Measurements from ENCODE around the gene HPD.
A peak's percentile ranks its signal among the peaks of the same experiment; 100 is the strongest.

HPD gene

DNA sequence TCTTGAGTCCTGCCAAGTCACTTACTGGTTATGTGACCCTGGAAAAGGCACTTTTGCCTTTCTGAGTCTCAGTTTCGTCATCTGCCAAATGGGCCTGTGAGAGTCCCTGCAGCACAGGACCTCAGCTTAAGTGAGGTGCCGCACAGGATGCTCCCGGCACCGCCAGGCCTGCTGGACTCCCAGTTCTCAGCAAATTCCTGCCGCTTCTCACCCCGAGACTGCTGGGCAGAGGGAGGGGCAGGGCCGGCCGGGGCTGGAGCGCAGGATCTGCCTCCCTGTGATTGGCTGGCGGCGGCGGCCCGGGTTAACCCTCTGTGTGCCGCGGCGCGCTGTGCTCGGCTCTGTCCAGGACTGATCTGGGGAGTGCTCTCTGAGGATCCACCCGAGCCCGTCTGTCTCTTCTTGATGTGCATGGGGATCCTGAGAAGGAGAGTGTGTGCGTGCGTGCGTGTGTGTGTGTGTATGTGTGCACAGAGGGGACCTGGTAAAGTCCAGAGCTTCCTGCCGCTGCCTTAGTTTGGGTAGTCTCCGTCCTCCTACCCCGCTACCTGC is 46.3 kb downstream of the HPD start:
- Histone ChIP-seq H3K79me2 (ENCODE audit: insufficient read depth, low read depth) (peaks cover 19% of the 10 kb centered on the region; the same call in 1 of the 2 replicates), H3K9ac (no peak overlapping the region), H3K4me2 (peak overlapping the region; percentile 48; the same call in 1 of the 2 replicates), H3K27me3 (ENCODE audit: insufficient read depth, low read depth) (no peaks in the 10 kb centered on the region), H3K4me1 (ENCODE audit: low read depth, poor library complexity, severe bottlenecking) (peaks cover 6% of the 10 kb centered on the region), H2AFZ (ENCODE audit: low read depth) (no peak overlapping the region), H3K4me3 (IDR thresholded peaks at IDR 0.05; ENCODE audit: insufficient read depth, low read depth, low read length) (no peak overlapping the region), H4K20me1 (ENCODE audit: insufficient read depth) (no peaks in the 10 kb centered on the region), H3K36me3 (ENCODE audit: insufficient read depth) (no peaks in the 10 kb centered on the region), H3K27ac (no peak overlapping the region)
- peak; percentile 42 for TF ChIP-seq CTCF (conservative IDR thresholded peaks at IDR 0.05; ENCODE audit: low read depth, low read length)

DNA sequence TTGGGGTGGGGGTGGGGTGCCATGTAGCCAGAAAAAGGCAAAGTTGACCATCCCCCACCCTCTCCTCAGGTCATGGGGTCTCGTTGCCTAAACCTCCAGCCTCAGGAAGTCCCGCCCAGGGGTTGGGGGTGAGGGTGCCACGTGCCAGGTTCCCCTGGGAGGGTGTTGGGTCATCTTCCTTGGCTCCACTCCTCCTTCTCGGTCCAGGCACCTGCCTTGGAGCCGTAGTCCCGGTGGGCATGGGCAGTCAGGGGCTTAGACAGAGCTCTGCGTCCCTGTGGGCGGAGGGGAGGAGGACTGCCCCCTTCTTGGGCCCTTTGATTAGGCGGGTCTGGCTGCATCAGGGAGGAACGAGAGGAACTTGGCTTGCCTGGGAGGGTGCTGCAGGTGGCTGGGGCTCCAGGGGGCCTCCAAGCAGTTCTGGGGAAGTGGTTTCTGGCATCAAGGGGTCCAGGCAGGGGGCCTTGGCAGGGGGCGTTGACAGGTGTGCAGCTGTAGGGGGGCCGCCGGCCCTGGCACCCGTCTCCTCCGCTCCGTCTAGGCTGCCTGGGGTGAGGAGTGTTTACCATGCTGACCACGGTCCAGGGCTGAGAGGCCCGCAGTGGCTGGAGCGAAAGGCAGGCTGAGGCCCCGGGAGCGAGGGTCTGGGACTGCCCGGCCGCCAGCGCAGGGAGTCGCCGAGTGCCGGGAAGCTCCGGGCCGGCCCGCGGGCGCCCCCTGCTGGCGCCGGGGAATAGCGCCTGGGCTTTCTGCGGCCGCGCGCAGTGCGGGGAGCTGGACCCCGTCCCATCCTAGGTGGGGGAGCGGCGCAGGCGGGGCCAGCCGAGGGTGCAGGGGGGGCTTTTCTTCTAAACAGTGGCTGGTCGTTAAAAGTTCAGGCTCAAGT is 47.0 kb downstream of the HPD start:
- no peaks in the 10 kb centered on the region for H4K20me1 ChIP-seq (ENCODE audit: insufficient read depth)
- peak; percentile 73 for TF ChIP-seq CTCF (conservative IDR thresholded peaks at IDR 0.05; ENCODE audit: low read depth, low read length)
- no peaks in the 10 kb centered on the region for H3K27me3 ChIP-seq (ENCODE audit: insufficient read depth, low read depth)
- H3K4me2 ChIP-seq = peak overlapping the region; percentile 48
- no peaks in the 10 kb centered on the region for H3K36me3 ChIP-seq (ENCODE audit: insufficient read depth)
- H3K4me1 ChIP-seq (ENCODE audit: low read depth, poor library complexity, severe bottlenecking) = peaks cover 9% of the 10 kb centered on the region
- no peak overlapping the region for H3K4me3 ChIP-seq (IDR thresholded peaks at IDR 0.05; ENCODE audit: insufficient read depth, low read depth, low read length)
- no peak overlapping the region for H3K9ac ChIP-seq
- H3K79me2 ChIP-seq (ENCODE audit: insufficient read depth, low read depth) = peaks cover 26% of the 10 kb centered on the region; the same call in 1 of the 2 replicates
- no peak overlapping the region for H2AFZ ChIP-seq (ENCODE audit: low read depth)
- no peak overlapping the region; the same call in 1 of the 2 replicates for H3K27ac ChIP-seq

GRCh38 chr12:121810833-121811433 is 47.7 kb downstream of the HPD start:
- Histone ChIP-seq H3K27me3 (ENCODE audit: insufficient read depth, low read depth) (no peaks in the 10 kb centered on the region), H3K4me2 (peak overlapping the region; percentile 48), H3K9ac (no peak overlapping the region), H3K79me2 (ENCODE audit: insufficient read depth, low read depth) (peaks cover 34% of the 10 kb centered on the region), H3K4me1 (ENCODE audit: low read depth, poor library complexity, severe bottlenecking) (peaks cover 15% of the 10 kb centered on the region), H3K27ac (no peak overlapping the region), H4K20me1 (ENCODE audit: insufficient read depth) (no peaks in the 10 kb centered on the region), H3K4me3 (IDR thresholded peaks at IDR 0.05; ENCODE audit: insufficient read depth, low read depth, low read length) (no peak overlapping the region), H2AFZ (ENCODE audit: low read depth) (no peak overlapping the region), H3K36me3 (ENCODE audit: insufficient read depth) (no peaks in the 10 kb centered on the region)
- no peak for TF ChIP-seq CTCF (conservative IDR thresholded peaks at IDR 0.05; ENCODE audit: low read depth, low read length)

DNA sequence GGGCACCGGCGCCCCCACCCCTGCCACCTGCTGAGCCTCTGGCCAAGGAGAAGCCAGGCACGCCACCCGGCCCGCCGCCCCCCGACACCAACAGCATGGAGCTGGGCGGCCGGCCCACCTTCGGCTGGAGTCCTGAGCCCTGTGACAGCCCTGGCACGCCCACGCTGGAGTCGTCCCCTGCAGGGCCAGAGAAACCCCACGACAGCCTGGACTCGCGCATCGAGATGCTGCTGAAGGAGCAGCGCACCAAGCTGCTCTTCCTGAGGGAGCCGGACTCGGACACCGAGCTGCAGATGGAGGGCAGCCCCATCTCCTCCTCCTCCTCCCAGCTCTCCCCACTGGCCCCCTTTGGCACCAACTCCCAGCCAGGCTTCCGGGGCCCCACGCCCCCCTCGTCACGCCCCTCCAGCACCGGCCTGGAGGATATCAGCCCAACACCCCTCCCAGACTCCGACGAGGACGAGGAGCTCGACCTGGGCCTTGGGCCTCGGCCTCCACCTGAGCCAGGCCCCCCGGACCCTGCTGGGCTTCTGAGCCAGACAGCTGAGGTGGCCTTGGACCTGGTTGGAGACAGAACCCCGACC is 48.3 kb downstream of the HPD start:
- no peak overlapping the region for H3K27ac ChIP-seq
- no peak overlapping the region for H3K4me2 ChIP-seq
- H3K9ac ChIP-seq = no peak overlapping the region
- H3K27me3 ChIP-seq (ENCODE audit: insufficient read depth, low read depth) = no peaks in the 10 kb centered on the region
- H3K79me2 ChIP-seq (ENCODE audit: insufficient read depth, low read depth) = peaks cover 37% of the 10 kb centered on the region
- H2AFZ ChIP-seq (ENCODE audit: low read depth) = no peak overlapping the region
- H3K4me1 ChIP-seq (ENCODE audit: low read depth, poor library complexity, severe bottlenecking) = peaks cover 15% of the 10 kb centered on the region
- no peaks in the 10 kb centered on the region for H4K20me1 ChIP-seq (ENCODE audit: insufficient read depth)
- TF ChIP-seq CTCF (conservative IDR thresholded peaks at IDR 0.05; ENCODE audit: low read depth, low read length) = no peak
- H3K36me3 ChIP-seq (ENCODE audit: insufficient read depth) = no peaks in the 10 kb centered on the region
- H3K4me3 ChIP-seq (IDR thresholded peaks at IDR 0.05; ENCODE audit: insufficient read depth, low read depth, low read length) = no peak overlapping the region
